HL-60/S4 treated with retinoic acid at 250 ng/mL for 4 days and 3 days (cell line): ENCODE data around the gene TPRN.

Experiments used
- in situ Hi-C: fragments of 300-500 bp; cut with MboI; formaldehyde crosslinking; loops from 2 replicates; pipeline ENCODE4 v1.7.0; 2022; ENCODE audit warnings: low sequenced_read_pairs

Gene TPRN

DNA sequence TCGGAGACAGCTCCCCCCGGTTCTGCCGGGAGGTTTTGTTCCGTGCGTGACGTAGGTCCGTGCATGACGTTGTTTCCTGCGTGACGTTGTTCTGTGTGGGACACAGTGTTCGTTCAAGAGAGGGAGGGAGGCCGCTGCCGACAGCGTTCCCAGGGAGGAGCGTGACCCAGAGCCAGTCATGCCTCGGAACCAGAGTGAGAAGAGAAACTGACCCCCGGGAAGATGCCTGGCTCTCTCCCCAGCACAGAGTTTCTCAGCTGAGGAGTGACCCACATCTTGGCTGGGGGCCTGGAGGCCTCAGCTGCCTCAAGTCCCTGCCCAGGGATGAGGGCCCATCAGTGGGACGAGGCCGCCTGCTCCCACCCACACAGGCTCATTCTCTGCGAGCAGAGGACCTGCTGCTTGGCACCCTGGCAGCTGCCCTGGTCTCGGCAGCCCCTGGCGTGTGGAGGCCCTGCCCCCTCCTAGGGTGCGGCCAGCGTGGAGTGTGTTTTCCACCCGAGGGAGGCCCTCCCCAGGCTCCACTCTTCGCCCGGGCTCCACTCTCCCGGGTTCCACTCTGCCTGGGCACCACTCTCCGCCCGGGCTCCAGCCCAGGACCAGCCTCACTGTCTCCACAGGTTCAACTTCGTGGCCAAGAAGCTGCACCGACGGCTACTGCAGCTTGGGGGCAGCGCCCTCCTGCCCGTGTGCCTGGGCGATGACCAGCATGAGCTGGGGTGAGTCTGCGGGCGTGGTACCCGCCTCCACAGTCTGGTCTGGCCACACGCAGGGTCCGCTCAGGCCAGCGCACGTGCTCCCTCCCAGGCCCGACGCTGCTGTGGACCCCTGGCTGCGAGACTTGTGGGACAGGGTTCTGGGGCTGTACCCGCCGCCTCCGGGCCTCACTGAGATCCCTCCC, 12.9 kb upstream of the TPRN start:
- in situ Hi-C loops = no loop called here

DNA sequence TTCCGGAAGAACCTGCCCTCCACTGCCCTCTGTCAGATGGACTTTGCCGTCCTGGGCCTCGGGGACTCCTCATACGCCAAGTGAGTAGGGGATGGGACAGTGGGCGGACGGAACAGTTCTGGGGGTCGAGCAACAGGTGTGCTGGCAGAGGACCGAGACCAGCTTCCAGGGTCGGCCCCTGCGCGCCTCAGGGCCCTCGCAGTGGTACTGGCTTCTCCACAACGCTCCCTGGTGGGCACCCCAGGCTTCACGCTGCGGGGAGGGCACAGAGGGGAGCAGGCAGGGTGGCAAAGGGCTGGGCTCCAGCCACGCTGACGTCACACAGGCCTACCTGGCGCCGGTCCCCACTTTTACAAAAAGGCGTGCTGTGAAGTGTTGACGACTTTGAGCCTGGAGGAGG, 12.0 kb upstream of the TPRN start:
- in situ Hi-C loops = no loop called here

DNA sequence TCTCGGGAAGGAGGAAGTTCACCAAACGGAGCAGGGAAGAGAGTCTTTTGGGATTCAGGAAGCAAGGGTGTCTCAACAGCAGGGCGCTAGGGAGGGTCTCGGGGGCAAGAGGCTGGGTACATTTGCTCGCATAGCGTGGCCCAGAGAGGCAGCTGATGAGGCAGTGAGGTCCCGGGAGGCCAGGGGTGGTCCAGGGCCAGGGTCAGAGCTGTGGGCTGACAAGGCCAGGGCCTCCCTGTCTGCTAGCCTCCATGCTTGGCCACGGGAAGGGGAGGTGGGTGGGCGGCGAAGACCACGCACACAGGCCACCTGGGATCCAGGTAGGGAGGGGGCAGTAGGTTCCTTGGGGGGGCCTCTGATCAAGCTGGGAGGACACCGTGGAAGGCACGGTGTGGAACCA, 11.0 kb upstream of the TPRN start:
- in situ Hi-C loops = no loop called here

DNA sequence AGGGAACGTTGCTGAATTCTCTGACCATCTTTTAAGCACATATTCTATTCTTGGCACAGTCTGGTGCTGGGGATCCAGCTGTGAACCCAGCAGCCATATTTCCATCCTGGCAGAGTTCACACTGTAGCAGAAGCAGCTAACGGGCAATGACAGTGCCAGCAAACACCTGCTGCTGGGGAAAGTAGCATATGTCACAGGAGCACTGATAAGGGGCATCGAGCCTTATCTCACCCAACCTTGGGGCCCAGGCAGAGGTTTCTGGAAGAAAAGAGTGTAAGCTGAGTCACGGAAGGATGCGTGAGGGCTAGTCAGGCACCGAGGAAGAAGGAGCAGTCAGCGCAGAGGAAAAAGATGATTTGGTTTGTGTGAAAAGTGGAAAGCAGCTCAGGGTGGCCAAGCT, 6.1 kb upstream of the TPRN start:
- in situ Hi-C loops = no loop called here

DNA sequence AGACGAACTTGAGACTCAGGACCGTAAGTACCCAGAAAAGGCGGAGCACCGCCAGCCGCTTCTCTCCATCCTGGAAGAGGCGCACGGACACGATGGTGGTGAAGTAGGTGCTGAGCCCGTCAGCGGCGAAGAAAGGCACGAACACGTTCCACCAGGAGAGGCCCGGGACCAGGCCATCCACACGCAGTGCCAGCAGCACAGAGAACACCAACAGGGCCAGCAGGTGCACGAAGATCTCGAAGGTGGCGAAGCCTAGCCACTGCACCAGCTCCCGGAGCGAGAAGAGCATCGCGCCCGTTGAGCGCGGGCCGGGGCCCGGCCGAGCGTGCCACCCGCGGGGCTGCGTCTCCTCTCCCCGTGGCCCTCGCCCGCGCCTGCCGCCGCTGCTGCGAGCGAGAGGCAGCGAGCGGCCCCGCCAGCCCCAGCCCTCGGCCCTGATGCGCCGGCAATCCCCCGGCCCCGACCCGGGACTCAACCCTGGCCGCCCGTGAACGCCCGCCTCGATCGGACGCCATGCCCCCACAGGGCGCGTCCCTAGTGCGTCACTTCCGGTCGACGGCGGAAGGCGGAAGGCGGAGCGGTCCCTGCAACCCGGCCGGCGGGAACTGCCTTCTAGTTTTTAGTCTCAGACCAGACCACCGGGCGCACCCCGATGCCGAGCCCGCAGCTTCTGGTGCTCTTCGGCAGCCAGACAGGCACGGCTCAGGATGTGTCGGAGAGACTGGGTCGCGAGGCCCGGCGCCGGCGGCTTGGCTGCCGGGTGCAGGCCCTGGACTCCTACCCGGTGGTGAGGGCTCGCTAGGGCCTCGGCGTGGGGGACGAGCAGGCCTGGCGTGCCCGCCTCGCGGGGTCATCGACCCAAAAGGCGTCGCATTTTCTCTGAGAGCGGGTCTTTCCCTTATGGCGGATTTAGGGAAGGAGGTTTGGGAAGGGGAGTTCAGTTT, 4.9 kb upstream of the TPRN start, which contains the start of the genes NDOR1 and TMEM203:
Gene NDOR1 (plus strand): TSS at position 575 of the 944 bp plus-strand sequence. CDS start 78 bp downstream, at position 653.
Gene TMEM203 (minus strand): TSS at position 523 of the 944 bp plus-strand sequence. CDS start 234 bp downstream, at position 289.
- in situ Hi-C loops = no loop called here

DNA sequence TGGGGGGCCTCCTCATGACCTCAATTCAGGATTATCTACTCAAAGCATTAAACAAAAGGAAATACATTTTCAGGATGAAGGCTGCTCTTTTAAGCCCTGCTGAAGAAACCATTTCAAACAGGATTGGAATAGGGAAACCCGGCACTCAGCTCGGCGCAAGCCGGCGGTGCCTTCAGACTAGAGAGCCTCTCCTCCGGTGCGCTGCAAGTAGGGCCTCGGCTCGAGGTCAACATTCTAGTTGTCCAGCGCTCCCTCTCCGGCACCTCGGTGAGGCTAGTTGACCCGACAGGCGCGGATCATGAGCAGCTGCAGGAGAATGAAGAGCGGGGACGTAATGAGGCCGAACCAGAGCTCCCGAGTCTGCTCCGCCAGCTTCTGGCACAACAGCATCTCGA, 4.2 kb upstream of the TPRN start:
- in situ Hi-C loops = no loop called here

DNA sequence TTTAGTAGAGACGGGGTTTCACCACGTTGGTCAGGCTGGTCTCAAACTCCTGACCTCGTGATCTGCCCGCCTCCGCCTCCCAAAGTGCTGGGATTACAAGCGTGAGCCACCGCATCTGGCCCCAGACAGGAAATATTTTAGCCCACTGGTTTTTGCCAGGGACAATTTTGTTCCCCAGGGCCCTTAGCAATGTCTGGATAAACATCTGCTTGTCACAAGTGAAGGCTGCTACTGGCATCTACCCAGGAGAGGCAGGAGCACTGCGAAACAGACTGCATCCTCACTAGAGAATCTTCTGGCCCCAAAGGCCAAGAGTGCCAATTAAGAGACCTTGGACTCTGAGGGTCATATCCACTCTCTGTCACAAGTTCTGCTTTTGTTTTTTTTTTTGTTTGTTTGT, 2.4 kb upstream of the TPRN start:
- in situ Hi-C loops = no loop called here

DNA sequence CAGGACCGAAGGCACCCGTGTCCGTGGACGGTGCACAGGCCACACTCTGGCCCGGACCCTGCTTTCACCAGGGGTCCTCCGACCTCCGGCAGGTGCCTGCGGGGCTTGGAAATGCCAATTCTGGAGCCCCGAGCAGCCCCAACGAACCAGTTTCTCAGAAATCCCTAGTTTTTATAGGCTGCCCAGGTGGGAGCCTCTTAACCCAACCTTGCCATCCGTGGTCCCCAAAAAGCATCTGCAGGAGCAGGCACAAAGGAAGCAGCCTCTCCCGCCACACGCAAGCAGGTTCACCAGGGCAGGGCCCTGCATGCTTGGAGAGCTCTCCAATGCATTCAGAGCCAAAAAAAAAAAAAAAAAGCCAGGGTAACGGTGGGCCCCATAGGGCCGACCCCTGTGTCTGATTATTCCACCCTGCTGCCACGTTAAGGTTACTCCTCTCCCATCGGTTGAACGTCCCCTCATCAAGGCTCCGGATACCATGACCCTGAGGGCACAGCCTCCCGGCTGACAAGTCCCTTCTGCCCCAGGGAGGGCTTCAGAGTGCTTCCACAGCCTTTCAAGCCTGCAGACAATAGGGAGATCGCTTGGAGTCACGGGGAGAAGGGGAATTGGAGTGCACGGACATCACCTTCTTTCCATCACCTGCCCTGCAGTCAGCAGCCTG, 796 bp upstream of the TPRN start:
- in situ Hi-C loops = no loop called here

DNA sequence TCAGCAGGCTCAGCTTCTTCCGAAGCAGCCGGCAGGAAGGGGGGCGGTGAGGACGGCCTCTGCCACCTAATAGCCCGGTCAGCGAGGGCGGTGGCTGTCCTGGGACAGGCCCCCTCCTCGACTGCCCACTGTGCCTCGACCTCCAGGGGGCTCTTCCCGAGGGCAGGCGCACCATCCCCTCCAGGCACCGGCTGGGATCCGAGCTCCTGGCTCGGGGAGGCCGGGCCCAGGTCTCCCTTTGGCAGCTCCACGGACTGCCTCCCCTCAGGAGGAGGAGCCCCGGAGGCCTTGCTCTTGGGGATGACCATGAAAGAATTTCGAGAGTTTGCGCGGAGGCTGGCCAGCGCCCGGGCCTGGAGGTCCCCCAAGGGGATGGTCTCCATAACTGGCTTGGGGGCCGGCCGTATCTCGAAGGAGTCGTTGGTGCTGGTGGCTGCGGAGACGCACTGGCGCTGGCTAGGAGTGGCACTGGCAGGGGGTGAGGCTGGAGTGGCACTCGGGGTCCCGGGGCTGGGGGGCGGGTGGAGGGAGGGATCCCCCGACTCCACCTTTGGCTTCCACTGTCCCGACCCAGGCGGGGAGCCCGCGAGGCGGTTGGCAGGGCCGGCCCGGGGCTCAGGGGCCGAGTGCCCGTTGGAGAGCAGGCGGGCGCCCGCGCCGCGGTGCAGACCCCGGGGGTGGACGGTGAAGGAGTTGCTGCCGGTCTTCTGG, 975 bp downstream of the TPRN start:
- in situ Hi-C loops = no loop called here

DNA sequence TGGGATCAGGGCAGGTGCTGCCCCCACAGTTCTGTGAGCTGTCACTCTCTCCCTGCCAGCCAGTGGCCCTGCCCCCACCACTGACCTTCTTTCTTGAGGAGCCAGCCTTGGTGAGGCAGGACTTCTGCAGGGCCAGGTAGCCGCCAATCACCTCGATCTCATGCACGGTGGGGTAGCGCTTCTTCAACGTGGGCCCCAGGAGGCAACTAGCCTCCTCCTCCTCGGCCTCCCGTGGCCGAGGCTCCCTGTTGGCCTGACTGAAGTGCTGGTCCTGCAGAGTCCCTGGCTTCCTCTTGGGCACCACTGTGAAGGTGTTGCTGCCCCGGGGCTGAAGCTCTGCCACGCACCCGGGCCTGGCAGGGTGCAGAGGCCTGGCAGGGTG, 1.6 kb downstream of the TPRN start:
- in situ Hi-C loops = no loop called here

DNA sequence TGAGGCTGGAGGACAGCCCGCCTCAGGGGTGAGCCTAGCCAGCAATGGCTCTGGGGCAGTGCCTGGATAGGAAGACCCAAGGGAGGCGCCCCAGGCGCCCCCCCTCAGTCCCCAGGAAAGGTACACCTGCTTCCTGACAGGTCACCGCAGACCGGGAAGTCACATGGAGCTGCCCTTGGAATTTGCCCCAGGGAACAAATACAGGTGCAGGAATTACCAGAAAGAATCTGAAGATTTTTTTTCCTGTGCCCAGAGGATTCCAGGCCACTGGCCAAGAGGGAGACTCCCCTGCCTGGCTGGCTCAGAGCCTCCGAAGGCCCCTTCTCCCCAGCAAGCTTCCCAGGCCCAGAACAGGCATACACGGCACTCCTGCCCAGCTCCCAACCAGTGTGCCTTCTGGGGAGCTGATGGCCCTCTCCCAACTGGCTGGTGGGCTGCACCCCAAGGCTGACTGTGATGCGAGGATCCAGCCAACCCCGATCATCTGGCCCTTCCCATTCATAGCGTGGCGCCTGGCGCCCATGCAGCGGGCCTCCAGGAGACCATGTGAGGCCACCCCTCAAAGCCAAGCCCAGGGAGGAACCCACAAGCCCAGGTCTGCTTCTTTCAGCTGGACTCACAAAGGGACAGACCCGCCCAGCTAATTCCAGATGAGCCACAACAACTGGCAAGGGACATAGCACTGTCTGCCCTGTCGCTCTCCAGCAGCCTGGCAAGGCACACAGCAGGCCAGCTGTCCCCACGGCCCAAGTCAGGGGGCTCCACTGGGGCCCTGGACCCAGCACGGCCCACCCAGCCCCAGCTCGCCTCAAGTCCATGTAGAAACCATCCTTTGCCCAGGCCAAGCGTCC, 2.3 kb downstream of the TPRN start:
- in situ Hi-C loops = no loop called here

DNA sequence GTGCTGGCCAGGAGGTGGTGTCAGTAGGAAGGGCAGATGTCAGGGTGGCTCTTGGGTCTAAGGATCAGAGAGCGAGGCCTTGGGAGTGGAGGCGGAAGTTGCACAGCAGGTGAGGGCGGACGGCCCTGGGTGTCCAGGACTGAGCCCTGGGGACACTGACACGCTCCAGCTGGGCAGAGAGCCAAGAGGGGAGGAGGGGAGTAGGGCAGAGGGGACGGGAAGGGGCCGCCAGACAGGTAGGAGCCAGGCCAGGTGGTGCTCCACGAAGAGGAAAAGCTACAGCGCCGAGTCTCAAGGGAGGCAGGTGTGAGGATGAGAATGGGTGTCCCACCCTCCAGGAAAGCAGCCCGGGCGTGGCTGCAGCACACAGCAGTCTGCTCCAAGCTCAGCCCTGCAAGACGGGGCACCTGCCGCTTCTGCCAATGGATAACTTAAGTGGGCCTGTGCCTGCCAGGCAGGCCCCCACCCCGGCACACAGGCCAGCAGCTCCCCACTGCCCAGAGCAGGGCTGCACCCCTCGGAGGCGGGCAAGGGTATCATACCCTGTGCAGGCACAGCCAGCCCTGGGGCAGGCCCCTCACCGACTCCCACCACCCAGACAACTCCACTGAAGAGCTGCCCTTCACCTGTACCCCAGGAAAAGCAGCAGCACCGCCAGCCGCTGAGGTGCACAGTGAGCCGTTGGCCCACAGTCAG, 4.9 kb downstream of the TPRN start:
- in situ Hi-C loops = no loop called here

DNA sequence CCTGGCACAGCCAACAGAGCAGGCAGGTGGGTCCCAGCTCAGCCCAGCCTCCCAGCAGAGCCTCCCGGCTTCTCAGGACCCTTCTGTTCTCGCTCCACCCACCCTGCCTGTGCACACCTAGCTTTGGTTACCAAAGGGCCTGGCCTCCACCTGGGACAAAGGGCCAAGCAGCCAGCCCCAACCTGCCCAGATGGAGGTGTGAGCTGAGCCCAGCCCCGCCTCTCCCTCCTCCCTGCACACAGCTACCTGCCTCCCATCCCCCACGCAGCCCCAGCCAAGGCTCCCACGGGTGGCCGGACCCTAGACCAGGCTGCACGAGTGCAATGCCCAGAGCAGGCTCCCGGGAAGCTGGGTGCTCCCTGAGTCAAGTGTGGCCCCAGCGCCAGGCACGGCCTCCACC, 5.6 kb downstream of the TPRN start:
- in situ Hi-C loops = no loop called here

DNA sequence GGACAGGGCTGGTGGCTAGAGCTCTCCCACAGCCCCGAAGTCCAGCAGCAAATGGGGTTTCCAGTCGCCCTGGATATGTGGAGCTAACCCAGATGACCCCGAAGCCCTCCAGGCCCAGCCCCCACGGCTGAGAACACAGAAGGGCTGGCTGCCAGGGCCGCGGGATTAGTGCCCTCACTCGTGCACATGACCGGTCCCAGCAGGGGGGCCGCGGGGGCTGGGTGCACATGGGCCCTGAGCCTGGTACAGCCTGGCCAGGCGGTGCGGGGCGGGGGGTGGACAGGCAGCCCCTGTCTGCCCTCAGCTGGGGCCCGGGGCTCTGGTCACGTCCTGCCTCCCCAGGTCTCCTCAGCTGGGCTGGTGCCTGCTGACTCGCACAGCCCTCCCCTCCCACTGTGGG, 6.2 kb downstream of the TPRN start:
- in situ Hi-C loops = no loop called here

DNA sequence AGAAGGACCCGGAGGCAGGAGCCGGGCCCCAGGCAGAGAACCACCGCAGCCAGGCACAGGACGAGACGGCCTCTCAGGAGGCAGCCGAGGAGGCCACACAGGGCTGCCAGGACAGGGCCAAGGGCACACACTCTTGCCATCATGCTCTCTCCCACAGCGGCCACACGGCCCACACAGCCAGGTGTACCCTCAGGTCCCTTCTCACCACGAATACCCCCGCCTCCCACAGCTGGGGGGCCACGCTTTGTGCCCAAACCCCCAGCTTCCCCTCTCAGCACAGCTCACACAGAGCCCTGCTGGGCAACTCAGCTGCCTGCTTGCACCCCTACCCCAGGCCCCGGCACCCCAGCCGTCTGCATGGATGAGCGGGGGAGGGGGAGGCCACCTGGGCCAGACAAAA, 6.8 kb downstream of the TPRN start:
- in situ Hi-C loops = no loop called here

DNA sequence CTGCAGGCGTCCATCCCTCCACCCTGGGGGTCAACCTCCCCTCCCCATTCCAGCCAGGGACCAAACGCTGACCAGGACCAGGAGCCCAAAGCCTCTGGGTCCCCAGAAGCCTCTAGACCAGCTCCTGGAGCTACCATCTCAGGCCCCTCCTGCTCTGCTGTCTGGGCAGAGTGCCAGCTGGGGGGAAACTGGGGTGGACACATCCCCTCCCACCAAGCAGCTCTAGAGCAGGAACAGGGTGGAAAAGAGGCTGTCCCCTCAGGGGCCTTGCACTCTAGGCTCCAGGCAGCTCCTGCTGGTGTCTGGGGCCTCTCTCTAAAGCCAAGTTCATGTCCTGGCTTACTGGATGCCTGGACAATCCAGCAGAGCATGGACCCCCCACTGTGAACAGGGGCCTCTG, 7.7 kb downstream of the TPRN start:
- in situ Hi-C loops = no loop called here

DNA sequence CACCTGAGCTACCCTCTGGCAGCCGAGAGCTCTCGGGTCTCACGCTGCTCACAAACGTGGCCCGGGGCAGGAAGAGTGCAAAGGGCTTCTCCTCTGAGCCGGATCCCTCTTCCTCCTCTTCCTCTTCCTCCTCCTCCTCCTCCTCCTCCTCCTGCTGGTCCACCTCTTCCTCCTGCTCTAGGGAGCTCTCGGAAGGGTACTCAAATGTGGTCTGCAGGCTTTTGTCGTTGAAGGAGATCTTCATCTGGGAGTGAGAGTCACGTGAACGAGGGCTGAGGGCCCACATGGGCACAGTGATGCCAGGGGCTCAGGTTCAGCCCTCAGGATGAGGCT, 8.1 kb downstream of the TPRN start:
- in situ Hi-C loops = no loop called here

DNA sequence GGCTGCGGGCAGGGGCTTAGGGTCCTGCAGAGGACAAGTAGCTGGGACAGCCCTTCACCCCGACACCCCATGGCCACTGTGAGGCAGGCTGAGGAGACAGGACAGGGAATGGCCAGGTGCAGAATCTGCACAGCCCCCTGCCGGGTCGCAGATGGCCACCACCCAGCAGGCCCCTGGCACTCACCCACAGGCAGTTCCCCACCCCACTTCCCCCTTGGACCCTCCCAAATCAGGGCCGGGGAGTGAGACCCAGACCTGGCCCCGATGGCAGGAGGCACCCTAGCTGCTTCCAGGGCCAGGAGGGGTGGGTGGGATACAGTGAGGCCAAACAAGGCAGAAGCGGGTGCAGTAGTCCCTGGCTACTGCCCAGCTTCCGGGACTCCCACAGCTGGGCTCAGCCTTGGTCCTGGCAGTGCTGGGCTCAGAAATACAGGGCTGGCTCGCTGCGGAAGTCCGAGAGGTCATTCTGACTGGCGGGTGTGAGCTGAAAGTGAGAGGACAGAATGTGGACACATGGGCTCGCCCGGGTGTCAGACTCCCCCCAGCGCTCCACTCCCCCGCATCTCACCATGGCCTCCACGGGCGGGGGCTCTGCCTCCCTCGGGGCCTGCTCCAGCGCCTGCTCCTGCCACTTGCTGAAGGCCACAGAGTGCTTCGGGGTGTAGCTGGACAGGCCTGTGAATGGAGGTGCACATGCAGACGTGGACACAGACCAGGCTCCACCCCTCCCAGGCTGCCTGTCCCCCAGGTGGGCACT, 8.7 kb downstream of the TPRN start:
- in situ Hi-C loops = no loop called here
